Jurkat, Clone E6-1 (cell line): ENCODE data around the gene ADGRL2.
"Not testable (repeated sequence)": the region's sequence is repeated elsewhere in the genome, so short reads cannot be mapped to it uniquely, and the experiment has no call there.

Source experiments
- DNase-seq: peaks from one replicate; pipeline ENCODE4 v3.0.0-alpha.2; 2011; ENCODE audit warnings: low read depth, low spot score
- H3K4me3 ChIP-seq: 2 replicates; pipeline ENCODE4 v1.5.1; 2011; ENCODE audit warnings: mild to moderate bottlenecking, low read length, control low read depth, moderate library complexity

Gene ADGRL2

GRCh38 chr1:81886292-81886691 is 85.6 kb downstream of the ADGRL2 start:
- not testable (repeated sequence) for H3K4me3 ChIP-seq, DNase-seq

- no peak for DNase-seq
- no peak overlapping the region for H3K4me3 ChIP-seq
These were observed 86.8 kb downstream of the ADGRL2 start for GRCh38 chr1:81887421-81888144.

GRCh38 chr1:81889166-81889565 is 88.4 kb downstream of the ADGRL2 start:
- no peak overlapping the region for H3K4me3 ChIP-seq
- no peak for DNase-seq

GRCh38 chr1:81894867-81895266 is 94.1 kb downstream of the ADGRL2 start:
- no peak for DNase-seq
- no peak overlapping the region for H3K4me3 ChIP-seq

GRCh38 chr1:81899214-81899821 is 98.6 kb downstream of the ADGRL2 start:
- no peak overlapping the region for H3K4me3 ChIP-seq
- DNase-seq: no peak

GRCh38 chr1:81907575-81907974 is 106.8 kb downstream of the ADGRL2 start:
- no peak for DNase-seq

GRCh38 chr1:81912383-81912782 is 111.6 kb downstream of the ADGRL2 start:
- no peak for DNase-seq
- no peak overlapping the region for H3K4me3 ChIP-seq

More at GRCh38 chr1:81907575-81907974, 106.8 kb downstream of the ADGRL2 start:
- no peak overlapping the region for H3K4me3 ChIP-seq

GRCh38 chr1:81915937-81916336 is 115.2 kb downstream of the ADGRL2 start:
- H3K4me3 ChIP-seq: no peak overlapping the region
- DNase-seq: no peak

- no peak for DNase-seq
- H3K4me3 ChIP-seq: no peak overlapping the region
These were observed 119.6 kb downstream of the ADGRL2 start for GRCh38 chr1:81920245-81920740.

GRCh38 chr1:81920886-81921285 is 120.2 kb downstream of the ADGRL2 start:
- no peak overlapping the region for H3K4me3 ChIP-seq
- DNase-seq: no peak

GRCh38 chr1:81921344-81921743 is 120.6 kb downstream of the ADGRL2 start:
- DNase-seq: no peak

GRCh38 chr1:81921851-81922462 is 121.2 kb downstream of the ADGRL2 start:
- DNase-seq: no peak
- no peak overlapping the region for H3K4me3 ChIP-seq

More at GRCh38 chr1:81921344-81921743, 120.6 kb downstream of the ADGRL2 start:
- no peak overlapping the region for H3K4me3 ChIP-seq

- H3K4me3 ChIP-seq: no peak overlapping the region
- no peak for DNase-seq
These were observed 122.2 kb downstream of the ADGRL2 start for GRCh38 chr1:81922955-81923354.

GRCh38 chr1:81929106-81929505 is 128.4 kb downstream of the ADGRL2 start:
- no peak overlapping the region for H3K4me3 ChIP-seq
- no peak for DNase-seq

GRCh38 chr1:81936853-81937252 is 136.1 kb downstream of the ADGRL2 start:
- DNase-seq: no peak
- H3K4me3 ChIP-seq: no peak overlapping the region

GRCh38 chr1:81937791-81938450 is 137.2 kb downstream of the ADGRL2 start:
- DNase-seq: no peak
- H3K4me3 ChIP-seq: no peak overlapping the region

GRCh38 chr1:81948495-81948894 is 147.8 kb downstream of the ADGRL2 start:
- DNase-seq: no peak
- H3K4me3 ChIP-seq: no peak overlapping the region

- DNase-seq: no peak
- no peak overlapping the region for H3K4me3 ChIP-seq
These were observed 148.7 kb downstream of the ADGRL2 start for GRCh38 chr1:81949421-81949820.

GRCh38 chr1:81950037-81950436 is 149.3 kb downstream of the ADGRL2 start:
- no peak overlapping the region for H3K4me3 ChIP-seq

More at GRCh38 chr1:81950037-81950436, 149.3 kb downstream of the ADGRL2 start:
- DNase-seq: peak; percentile 17
